ACHN (cell line): ENCODE measurements around the gene STOX2.

ENCODE experiments used
- DNase-seq: peaks from one replicate; pipeline ENCODE4 v3.0.0-alpha.2; 2015
- in situ Hi-C: cut with HindIII; loops from 2 replicates; pipeline ENCODE4 v1.10.0; 2017; ENCODE audit warnings: low sequenced_read_pairs, low pct_ligation_motif_present, low pct_unique_long_range_greater_than_20kb

STOX2 gene

GRCh38 chr4:183887351-183887750 lies 17.8 kb upstream of the STOX2 start:
- in situ Hi-C loops, result no loop called here
- no peak for DNase-seq

GRCh38 chr4:183888564-183888963 lies 16.5 kb upstream of the STOX2 start:
- no peak for DNase-seq
- in situ Hi-C loops, result no loop called here

GRCh38 chr4:183889190-183889589 lies 15.9 kb upstream of the STOX2 start:
- in situ Hi-C loops, result no loop called here
- DNase-seq, result no peak

DNA sequence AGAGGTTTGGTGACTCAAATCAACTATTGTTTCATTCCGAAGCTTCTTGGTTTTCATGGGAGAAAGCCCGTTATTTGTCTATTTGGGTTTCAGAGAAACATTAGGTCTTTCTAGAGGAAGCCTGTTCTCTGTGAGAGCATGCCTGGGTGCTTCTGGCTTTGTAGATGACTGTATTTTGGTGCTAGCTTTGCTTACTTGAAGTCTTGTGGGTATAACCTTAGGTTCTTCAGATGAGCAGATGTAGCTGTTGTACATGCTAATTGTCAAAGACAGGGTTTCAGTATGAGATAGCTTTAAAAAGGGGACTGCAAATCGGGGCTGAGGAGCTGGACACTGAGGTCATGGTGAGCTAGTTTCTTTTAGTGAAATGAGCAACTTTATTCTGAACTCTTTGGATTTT lies 7.9 kb upstream of the STOX2 start:
- in situ Hi-C loops, result no loop called here
- no peak for DNase-seq

- no peak for DNase-seq
- in situ Hi-C loops, result no loop called here
Observed at GRCh38 chr4:183898456-183898855, 6.7 kb upstream of the STOX2 start.

DNA sequence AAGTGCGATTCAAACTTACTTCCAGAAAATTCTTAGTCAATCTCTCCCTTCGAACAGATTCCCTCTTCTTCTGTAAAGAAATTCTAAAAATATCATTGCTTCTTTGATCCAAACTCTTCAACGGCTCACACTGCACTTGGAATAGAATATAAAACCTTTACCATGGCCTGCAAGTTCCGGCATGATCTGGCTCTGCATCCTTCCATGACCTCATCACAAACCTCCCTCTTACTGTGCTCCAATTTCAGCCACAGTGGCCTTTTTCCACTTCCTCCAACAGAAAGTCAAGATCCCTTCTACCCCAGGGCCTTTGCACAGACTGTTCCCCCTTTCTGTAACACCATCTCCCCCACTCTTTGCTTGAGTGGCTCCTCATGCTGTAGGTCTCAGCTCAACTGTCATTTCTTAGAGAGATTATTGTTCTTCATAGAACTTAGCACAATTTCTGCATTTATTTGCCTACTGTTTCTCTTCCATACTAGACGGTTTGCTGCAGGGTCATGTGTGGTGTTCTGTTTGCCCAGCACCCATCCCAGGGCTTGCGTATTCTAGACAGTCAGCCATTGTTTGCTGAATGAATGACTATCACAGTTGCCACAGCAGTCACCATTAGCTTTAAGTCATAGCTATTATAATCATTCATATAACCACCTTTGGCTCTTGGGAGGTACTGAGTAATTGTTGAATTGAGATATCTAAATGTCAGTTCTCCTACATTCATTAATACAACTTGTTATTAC lies 1.9 kb upstream of the STOX2 start:
- DNase-seq, result no peak
- in situ Hi-C loops, result no loop called here

DNA sequence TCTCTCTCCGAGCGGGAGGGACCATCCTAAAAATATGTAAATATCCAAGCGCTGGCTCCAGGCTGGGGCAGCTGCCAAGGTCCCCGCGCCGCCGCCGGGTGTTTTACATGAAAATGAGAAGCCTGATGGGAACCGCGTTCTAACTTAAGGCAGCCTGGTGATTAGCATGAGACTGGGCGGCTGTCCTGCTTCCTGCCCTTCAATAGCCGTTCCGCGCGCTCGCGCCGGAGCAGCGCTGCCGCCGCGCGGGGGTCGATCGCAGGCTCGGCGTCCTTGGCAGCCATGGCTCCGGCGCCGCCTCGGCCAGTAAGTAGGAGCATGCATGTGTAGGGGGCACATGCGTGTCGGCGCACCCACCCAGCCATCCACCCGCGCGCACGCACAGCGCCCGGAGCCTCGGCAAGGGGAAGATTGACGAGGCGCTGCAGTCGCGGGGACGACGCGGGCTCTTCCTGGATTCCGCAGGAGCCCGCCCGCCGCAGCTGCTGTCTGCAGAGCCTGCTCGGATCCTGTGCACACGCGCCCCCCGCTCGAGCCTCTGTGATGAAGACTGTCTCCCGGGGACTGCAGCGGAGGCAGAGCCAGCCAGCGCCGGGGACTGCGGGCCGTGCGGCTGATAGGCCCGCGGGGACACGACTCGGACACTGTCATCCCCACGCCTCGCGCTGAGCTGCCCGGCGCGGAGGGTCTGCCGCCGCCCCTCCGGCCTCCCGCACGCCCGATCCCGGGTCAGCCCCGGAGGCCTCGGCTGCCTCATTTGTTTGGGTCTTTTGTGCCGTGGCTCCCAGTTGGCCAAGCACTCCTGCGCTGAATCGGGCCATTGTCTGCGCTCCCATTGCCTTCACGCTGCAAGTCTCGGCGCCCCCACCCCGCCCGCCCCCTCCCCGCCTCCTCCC lies 734 bp downstream of the STOX2 start:
- DNase-seq, result peak; percentile 10
- in situ Hi-C loops, result no loop called here

DNA sequence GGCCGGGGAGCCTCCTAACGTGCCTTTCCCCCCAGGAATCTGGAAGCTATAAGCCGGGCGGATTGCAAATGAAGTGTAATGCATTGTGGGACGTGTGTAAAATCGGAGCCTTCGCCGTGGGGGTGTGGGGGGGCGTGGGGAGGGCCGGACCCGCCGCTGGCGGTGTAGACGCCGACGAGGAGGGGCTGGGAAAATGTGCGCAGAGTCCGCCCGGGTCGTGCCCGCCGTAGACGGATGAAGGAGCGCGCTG lies 1.3 kb downstream of the STOX2 start:
- DNase-seq, result no peak
- in situ Hi-C loops, result no loop called here

DNA sequence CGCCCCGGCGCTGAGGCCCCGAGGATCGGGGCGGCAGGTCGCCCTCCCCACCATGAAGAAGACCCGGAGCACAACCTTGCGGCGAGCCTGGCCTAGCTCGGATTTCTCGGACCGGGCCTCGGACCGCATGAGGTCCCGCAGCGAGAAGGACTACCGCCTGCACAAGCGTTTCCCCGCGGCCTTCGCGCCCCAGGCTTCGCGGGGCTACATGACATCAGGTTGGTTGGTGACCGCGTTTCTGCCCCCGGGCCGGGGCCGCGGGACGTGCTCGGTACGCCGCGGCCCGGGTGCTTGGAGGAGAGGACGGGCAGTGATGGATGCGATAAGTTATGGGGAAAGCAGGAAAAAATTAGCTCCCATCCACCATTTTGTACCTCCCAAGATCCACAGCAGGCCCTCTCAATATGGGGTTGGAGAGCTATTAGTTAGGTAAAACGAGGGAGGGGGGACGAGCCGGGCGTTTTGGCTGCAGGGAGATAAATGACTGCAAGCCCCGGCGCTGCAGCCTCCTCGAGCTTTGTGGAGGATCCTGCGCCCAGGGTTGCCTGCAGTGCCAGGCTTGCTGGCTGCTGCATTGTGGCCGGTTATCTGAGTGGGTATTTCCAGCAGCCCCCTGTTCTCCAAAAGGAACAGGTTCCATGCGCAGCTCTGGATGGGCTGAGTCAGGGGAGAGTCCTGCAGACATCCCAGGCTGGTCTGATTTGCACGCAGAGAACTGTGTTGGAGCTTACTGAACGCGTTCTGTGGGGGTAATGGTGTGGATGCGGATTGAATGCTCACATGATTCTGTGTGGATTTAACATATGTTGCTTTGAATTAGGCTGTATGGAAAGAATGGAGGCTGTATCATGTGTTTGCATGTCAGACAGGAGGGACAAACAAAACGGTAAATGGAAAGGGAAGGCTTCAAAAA lies 1.9 kb downstream of the STOX2 start:
- in situ Hi-C loops, result no loop called here

DNA sequence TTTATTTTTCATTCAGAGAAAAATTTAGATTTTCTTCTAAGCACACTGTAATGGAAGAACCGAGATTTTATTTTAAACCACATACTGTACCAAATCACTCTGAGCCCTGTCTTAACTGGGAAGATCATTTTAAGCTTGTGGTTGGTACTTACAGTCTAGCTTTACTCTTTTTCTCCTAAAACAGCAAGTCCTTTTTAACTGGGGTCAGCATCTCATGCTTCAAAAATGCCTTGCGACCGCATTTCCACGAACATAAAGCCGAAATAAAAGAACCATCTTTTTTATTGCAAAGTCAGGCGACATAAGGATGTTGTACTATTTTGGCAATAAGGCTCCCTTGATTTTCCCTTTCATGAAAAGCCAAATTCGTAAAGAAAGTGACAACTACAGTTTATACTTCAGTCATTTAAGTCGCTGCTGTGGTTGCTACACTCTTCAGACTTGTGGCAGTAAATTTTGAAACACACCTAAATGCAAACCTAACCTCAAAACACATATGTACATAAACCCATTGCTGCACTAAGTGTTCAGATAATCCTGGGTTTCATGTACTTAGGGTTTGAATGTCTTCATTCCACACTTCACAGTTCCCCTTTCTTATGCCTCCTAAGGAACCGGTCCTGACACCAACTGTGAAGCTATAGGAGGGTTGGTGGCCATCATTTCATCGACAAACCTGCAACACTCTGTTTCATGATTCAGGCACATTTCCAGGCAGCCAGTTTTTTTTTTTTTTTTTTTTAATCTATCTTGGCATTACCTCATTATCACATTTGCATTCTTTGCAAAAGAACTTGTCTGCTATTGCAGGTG lies 3.0 kb downstream of the STOX2 start:
- in situ Hi-C loops, result no loop called here
- no peak for DNase-seq

More for the DNA sequence above, 1.9 kb downstream of the STOX2 start:
- no peak for DNase-seq

GRCh38 chr4:183909187-183909586 lies 4.1 kb downstream of the STOX2 start:
- no peak for DNase-seq
- in situ Hi-C loops, result no loop called here

GRCh38 chr4:183909801-183910200 lies 4.7 kb downstream of the STOX2 start:
- DNase-seq, result no peak
- in situ Hi-C loops, result no loop called here

GRCh38 chr4:183912585-183912984 lies 7.5 kb downstream of the STOX2 start:
- in situ Hi-C loops, result no loop called here
- peak; percentile 33 for DNase-seq

DNA sequence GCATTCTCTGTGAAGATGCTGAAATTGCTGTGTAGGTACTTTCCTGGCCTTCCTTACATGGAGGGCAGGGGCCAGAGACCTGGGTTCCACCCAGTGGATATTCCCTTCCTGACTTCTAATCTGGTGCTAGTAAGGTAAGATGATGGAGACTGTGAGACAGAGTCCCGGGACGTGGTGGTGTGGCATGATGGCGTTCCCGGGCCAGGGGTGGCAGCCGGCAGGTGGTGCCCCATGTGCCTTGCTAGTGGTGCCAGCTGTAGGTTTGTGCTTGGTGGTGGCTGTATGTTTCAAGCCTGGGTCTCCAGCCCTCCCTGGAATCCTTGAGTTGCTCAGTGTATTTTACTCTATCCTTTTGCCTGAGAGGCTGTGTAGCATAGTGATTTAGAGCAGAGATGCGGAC lies 10.9 kb downstream of the STOX2 start:
- in situ Hi-C loops, result no loop called here
- no peak for DNase-seq

- no peak for DNase-seq
- in situ Hi-C loops, result no loop called here
Observed at GRCh38 chr4:183918696-183919095, 13.6 kb downstream of the STOX2 start.

GRCh38 chr4:183919141-183919540 lies 14.0 kb downstream of the STOX2 start:
- DNase-seq, result no peak
- in situ Hi-C loops, result no loop called here

DNA sequence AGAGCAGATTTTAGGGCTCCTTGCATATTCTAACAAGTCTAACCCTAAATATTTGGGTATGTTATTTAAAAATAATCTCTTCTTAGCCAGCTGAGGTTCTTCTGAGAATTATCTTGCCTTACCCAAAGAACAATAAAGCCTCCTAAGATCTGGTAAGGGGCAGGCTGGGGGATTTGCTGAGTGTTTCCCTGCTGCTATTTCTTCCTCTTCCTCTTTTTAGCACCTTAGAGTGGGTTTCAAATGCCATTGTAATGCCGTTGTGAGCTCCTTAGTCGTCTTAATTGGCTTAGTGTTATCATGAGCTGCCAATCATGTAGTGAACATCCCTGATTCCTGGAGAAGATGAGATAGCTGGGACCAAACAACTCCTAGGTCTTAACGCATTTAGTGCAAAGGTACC lies 15.4 kb downstream of the STOX2 start:
- DNase-seq, result no peak
- in situ Hi-C loops, result no loop called here

GRCh38 chr4:183921335-183921734 lies 16.2 kb downstream of the STOX2 start:
- DNase-seq, result no peak
- in situ Hi-C loops, result no loop called here
